ENCODE data around the gene UBE2Q2. TPM values are rescaled to one million over a fixed set of nuclear protein-coding genes. Genes with fewer than 3 reads are reported as not detected.
"Not testable (repeated sequence)": the region's sequence is repeated elsewhere in the genome, so short reads cannot be mapped to it uniquely, and the experiment has no call there.

UBE2Q2 gene
- total RNA-seq, 1 donor from 2014 or later: 20.9 TPM

- no peak for ATAC-seq
These were observed 23.7 kb downstream of the UBE2Q2 start for GRCh38 chr15:75866916-75867315.

DNA sequence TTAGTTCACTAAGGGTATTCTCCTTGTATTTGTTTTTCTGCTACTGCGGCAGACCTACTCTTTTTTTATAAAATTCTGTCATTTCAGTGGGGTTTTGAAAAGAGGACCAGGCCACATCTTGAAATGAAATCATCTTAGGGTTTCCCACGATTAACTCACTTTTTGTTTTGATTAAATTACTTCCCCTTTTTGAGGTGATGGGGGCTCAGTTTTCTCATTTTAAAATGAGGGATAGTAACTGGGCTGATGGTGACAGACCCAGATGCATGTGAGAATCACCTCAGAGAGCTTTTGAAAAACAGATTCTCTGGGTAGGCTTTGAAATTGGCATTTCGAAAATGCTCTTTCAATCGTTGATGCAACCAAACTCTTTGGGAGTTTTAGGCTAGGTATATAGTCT, 24.2 kb downstream of the UBE2Q2 start:
- no peak for ATAC-seq

GRCh38 chr15:75868019-75868418, 24.8 kb downstream of the UBE2Q2 start:
- ATAC-seq: no peak

DNA sequence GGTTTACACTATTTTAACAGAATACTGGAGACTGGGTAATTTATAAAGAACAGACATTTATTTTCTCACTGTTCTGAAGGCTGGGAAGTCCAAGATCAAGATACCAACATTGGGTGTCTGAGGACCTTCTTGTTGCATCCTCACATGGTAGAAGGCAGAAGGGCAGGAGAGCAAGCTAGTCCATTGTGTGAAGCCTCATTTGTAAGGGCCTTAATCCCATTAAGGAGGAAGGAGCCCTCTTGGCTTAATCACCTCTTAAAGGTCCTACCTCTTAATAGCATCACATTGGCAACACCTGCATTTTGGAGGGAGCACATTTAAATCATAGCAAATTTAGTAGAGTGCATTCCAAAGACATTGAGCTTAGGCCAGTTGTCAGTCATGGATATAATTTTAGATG, 26.2 kb downstream of the UBE2Q2 start:
- no peak for ATAC-seq

- ATAC-seq: not testable (repeated sequence)
These were observed 28.3 kb downstream of the UBE2Q2 start for GRCh38 chr15:75871589-75871988.

GRCh38 chr15:75872403-75872990, 29.2 kb downstream of the UBE2Q2 start:
- no peak for ATAC-seq

GRCh38 chr15:75884041-75884440, 40.8 kb downstream of the UBE2Q2 start:
- no peak for ATAC-seq

GRCh38 chr15:75887178-75887577, 43.9 kb downstream of the UBE2Q2 start:
- ATAC-seq: no peak

- ATAC-seq: peak; percentile 31
These were observed 48.6 kb downstream of the UBE2Q2 start for GRCh38 chr15:75891895-75892294.

GRCh38 chr15:75895731-75896130, 52.5 kb downstream of the UBE2Q2 start:
- no peak for ATAC-seq

DNA sequence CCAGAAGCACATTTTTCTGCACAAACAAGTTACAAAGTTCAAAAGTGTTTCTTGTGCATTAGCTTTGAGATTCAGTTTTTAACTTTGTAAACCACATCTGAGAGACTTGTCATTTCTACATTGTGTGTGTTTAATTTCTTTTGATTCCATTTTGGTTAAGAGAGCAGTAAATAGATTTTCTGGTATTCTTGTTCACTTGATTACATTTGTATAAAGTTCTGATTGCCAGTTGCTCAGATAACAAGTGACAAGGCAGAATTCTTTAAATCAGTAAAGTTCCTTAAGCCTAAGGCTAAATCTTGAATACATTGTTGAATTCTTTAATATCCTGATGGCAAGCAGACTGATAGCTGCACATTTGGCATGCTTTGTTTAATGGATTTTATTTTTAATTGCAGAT, 57.3 kb downstream of the UBE2Q2 start:
- no peak for ATAC-seq

GRCh38 chr15:75902129-75902557, 58.9 kb downstream of the UBE2Q2 start:
- no peak for ATAC-seq

GRCh38 chr15:75903331-75904239, 60.3 kb downstream of the UBE2Q2 start, which contains the start of gene FBXO22:
Gene FBXO22 (plus strand): TSS chr15:75903878. CDS start chr15:75903964, 86 bp downstream.
- peak; percentile 98 for ATAC-seq

- ATAC-seq: no peak
These were observed 62.0 kb downstream of the UBE2Q2 start for GRCh38 chr15:75905231-75905630.

DNA sequence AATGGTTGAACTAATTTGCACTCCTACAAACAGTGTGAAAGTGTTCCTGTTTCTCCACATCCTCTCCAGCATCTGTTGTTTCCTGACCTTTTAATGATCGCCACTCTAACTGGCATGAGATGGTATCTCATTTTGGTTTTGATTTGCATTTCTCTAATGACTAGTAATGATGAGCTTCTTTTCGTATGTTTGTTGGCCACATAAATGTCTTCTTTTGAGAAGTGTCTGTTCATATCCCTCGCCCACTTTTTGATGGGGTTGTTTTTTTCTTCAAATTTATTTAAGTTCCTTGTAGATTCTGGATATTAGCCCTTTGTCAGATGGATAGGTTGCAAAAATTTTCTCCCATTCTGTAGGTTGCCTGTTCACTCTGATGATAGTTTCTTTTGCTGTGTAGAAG, 67.1 kb downstream of the UBE2Q2 start:
- not testable (repeated sequence) for ATAC-seq

DNA sequence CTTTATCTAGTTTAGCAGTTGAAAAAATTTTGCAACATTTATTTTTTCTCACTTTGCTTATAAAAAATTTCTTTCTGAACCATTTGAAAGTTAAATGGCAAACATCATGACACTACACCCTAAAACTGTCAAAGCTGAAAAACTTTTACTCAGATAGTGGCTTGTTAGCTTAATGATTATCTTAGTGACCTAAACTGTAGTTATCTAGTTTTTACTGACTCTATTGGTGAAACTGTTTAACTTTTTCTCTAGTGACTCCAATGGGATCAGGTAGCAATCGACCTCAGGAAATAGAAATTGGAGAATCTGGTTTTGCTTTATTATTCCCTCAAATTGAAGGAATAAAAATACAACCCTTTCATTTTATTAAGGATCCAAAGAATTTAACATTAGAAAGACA, 73.7 kb downstream of the UBE2Q2 start:
- no peak for ATAC-seq

GRCh38 chr15:75918135-75918534, 74.9 kb downstream of the UBE2Q2 start:
- ATAC-seq: no peak

- no peak for ATAC-seq
These were observed 76.8 kb downstream of the UBE2Q2 start for GRCh38 chr15:75920079-75920478.

- ATAC-seq: peak; percentile 68
These were observed 78.8 kb downstream of the UBE2Q2 start for GRCh38 chr15:75921732-75922703.

DNA sequence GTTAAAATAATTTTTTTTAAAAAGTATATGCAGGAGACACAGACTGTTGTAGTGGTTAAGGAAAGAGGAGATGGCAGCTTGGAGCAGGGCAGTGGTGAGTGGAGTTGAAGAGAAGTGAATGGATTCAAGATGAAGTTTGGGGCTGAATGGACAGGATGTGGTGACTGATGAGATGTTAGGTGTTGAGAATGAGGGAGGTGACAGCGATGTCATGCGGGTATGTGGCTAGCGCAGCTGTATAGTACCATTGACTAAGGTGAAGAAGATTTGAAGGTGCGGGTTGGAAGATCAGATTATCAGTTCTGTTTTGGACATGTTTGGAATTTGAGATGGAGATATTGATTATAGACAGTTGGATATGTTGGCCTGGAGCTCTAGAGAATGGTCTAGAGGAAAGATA, 80.5 kb downstream of the UBE2Q2 start:
- ATAC-seq: no peak

DNA sequence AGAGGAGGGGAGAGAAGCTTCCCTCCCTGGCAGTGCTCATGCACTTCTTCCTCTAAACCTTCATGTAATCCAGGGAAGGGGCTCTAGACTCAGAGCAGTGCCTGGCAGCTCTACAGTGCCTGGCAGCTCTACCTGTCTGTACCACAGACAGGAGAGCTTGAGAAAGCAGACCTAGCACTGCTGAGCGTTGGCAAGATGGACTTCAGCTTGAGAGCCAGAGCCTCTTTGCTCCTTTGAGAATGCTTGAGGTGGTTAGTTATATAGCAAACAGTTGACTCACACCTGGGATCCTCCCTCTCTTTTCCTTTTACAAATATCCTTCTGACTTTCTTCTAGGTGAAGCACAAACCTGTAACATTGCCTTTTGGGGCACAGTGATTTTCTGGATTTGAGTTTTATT, 81.3 kb downstream of the UBE2Q2 start:
- ATAC-seq: no peak

DNA sequence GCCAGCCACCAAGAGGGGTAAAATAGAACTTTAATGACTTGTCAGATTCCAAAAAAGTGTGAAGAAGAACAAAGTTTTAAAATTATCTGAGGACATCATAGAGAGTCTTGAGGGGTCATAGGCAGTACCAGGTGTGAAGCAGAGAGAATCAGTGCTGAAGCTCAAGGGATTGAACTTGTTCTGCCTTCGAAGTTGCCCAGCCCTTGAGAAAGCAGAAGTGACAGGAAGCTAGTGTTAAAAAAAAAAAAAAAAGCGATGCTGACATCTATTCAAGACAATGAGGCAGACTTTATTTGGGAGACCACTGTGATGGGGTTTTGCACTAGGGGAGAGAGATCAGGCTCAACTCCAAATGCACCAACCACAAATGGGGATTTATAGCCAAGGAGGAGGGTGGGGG, 82.2 kb downstream of the UBE2Q2 start:
- no peak for ATAC-seq

DNA sequence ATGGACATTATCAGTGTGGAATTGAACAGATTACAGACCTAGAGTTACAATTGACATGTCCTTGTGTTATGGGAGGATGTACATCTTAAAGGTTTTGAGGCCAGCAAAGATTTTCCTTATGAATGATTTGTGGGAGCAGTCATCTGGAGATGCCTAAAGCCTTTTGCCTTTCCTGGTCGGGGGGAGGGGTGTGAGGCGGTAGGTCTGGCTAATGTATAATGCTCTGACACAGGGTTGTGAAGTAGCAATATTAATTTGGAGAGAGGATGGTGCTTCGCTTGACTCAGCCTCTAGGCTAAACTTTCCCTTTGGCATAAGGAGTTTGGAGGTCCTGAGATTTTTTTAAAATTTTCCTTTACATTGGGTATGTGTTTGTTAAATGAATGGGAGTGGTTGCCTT, 83.7 kb downstream of the UBE2Q2 start:
- ATAC-seq: no peak
